Caco-2 (cell line): ENCODE measurements around the gene KIRREL2. TPM values are rescaled to one million over a fixed set of nuclear protein-coding genes. Genes with fewer than 3 reads are reported as not detected.
A peak's percentile ranks its signal among the peaks of the same experiment; 100 is the strongest.

Source experiments
- BruUV-seq: library from RNA; stranded (reverse); fragments of 400-500 nt; replicated peaks from 2 replicates; lab custom pipeline; 2021; lab: Mats Ljungman, UMichigan
- CTCF ChIA-PET: fragments of 300-600 bp; sonication (Branson Sonifier 250); formaldehyde crosslinking; loops from one replicate; lab custom pipeline; 2022; ENCODE audit warnings: antibody characterized with exemption; lab: Charles Lee
- POLR2A ChIA-PET: fragments of 300-600 bp; sonication (Branson Sonifier 250); formaldehyde crosslinking; loops from one replicate; lab custom pipeline; 2022; ENCODE audit warnings: antibody characterized with exemption; lab: Charles Lee
- DNase-seq, 2 experiments: peaks; one replicate each; pipeline versions ENCODE4 v3.0.0 to v3.0.0-alpha.2; 2020 to 2022
- H3K27me3 ChIP-seq: replicated peaks from 2 replicates; pipeline ENCODE4 v1.6.0; 2011; ENCODE audit warnings: low read length; ENCODE audit not compliant: control insufficient read depth, insufficient read depth
- H3K36me3 ChIP-seq: 2 replicates; pipeline ENCODE4 v1.5.1; 2011; ENCODE audit warnings: low read length; ENCODE audit not compliant: control insufficient read depth, insufficient read depth
- H3K4me1 ChIP-seq: fragments of 250-450 bp; sonication (Bioruptor Pico); 2 replicates; pipeline ENCODE4 v1.5.1; 2020; ENCODE audit warnings: mild to moderate bottlenecking
- H3K4me3 ChIP-seq: 2 replicates; pipeline ENCODE4 v1.5.1; 2011; ENCODE audit warnings: low read depth, mild to moderate bottlenecking, control low read depth, low read length
- H3K9me3 ChIP-seq: fragments of 250-450 bp; sonication (Bioruptor Pico); 2 replicates; pipeline ENCODE4 v1.5.1; 2020; ENCODE audit warnings: mild to moderate bottlenecking, moderate library complexity
- H3K27ac Mint-ChIP-seq: one replicate; pipeline ENCODE4 v1.8.0; 2022; ENCODE audit warnings: mixed read lengths; ENCODE audit not compliant: unreplicated experiment
- H3K27me3 Mint-ChIP-seq: one replicate; pipeline ENCODE4 v1.8.0; 2022; ENCODE audit warnings: mixed read lengths; ENCODE audit not compliant: insufficient read depth, unreplicated experiment
- H3K36me3 Mint-ChIP-seq: one replicate; pipeline ENCODE4 v1.8.0; 2022; ENCODE audit warnings: mild to moderate bottlenecking, mixed read lengths; ENCODE audit not compliant: insufficient read depth, unreplicated experiment
- H3K4me1 Mint-ChIP-seq: one replicate; pipeline ENCODE4 v1.8.0; 2022; ENCODE audit warnings: low read depth, mixed read lengths; ENCODE audit not compliant: unreplicated experiment
- H3K4me3 Mint-ChIP-seq: one replicate; pipeline ENCODE4 v1.8.0; 2022; ENCODE audit warnings: mild to moderate bottlenecking, moderate library complexity, mixed read lengths; ENCODE audit not compliant: unreplicated experiment
- H3K9me3 Mint-ChIP-seq: one replicate; pipeline ENCODE4 v1.8.0; 2022; ENCODE audit warnings: mixed read lengths; ENCODE audit not compliant: unreplicated experiment
- intact Hi-C: fragments of 100-400 bp; cut with micrococcal nuclease; formaldehyde crosslinking; loops from one replicate; pipeline ENCODE4 v1.10.0; 2022; ENCODE audit not compliant: unreplicated experiment
- total RNA-seq: library from RNA; stranded (reverse); gene quantifications from 2 replicates; pipeline ENCODE4 v1.2.3, GENCODE V29; 2022
- TF ChIP-seq, protein P1 (sequence below), 2 experiments: fragments of 200-600 bp in 1 of 2; IDR thresholded peaks; 1 replicate in 1 of 2; 2 replicates in 1 of 2; pipeline versions ENCODE4 v1.5.1 to v1.8.0; 2011 to 2022; ENCODE audit warnings: antibody characterized with exemption in 1 of 2, control low read depth in 1 of 2, inconsistent platforms in 1 of 2, low read depth in 1 of 2, low read length in 1 of 2, mild to moderate bottlenecking in 1 of 2, moderate library complexity in 1 of 2; ENCODE audit not compliant: insufficient read depth in 1 of 2, severe bottlenecking in 1 of 2, unreplicated experiment in 1 of 2

KIRREL2 gene
- total RNA-seq, 1 experiment from 2014 or later = 0.14 TPM

DNA sequence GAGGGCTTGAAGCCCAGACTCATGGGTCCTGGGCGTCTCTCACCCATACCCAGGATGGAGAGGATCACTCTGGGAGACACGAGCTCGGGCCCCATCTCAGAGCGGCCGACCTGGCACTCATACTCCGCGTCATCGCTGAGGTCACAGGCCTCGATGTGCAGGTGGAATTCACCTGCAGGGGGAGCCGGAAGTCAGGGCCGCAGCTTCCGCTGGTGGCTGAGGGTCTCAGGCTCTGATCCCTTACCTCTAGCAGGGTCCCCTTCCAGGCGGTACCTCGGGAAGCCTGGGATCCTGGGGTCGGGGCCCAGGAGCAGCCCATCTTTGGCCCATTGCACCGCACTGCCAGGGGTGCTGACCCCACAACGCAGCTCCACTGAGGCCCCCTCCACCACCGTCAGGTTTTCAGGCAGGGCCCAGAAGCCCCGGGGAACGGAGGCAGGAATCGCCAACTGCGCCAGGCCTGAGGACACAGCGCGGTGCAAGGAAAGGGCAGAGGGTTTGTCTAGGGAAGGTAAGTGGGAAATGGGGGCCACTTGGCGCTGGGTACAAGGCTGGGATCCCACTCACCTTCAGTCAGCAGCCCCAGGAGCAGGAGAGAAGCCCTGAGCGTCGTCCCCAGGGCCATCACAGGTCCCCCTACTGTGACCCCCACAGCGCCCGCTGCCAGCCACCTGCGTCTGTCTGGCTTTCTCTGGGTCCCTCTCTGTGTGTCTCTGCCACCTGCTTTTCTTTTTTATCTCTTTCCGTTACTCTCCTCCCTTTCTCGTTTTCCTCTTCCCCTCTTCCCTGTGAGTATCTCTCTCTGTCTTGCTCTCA, 5.3 kb upstream of the KIRREL2 start:
- TF ChIP-seq, protein P1, sequence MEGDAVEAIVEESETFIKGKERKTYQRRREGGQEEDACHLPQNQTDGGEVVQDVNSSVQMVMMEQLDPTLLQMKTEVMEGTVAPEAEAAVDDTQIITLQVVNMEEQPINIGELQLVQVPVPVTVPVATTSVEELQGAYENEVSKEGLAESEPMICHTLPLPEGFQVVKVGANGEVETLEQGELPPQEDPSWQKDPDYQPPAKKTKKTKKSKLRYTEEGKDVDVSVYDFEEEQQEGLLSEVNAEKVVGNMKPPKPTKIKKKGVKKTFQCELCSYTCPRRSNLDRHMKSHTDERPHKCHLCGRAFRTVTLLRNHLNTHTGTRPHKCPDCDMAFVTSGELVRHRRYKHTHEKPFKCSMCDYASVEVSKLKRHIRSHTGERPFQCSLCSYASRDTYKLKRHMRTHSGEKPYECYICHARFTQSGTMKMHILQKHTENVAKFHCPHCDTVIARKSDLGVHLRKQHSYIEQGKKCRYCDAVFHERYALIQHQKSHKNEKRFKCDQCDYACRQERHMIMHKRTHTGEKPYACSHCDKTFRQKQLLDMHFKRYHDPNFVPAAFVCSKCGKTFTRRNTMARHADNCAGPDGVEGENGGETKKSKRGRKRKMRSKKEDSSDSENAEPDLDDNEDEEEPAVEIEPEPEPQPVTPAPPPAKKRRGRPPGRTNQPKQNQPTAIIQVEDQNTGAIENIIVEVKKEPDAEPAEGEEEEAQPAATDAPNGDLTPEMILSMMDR (IDR thresholded peaks at IDR 0.05; ENCODE audit: insufficient read depth in 1 of 2, low read depth in 1 of 2, low read length in 1 of 2, severe bottlenecking in 1 of 2, unreplicated experiment in 1 of 2) = peak; percentile 53 to 67
- no TSS peak for BruUV-seq
- Mint-ChIP-seq H3K27me3 (peaks cover 23% of the 10 kb centered on the region), H3K4me1 (peaks cover 11% of the 10 kb centered on the region), H3K4me3 (no peak overlapping the region), H3K36me3 (peaks cover 4% of the 10 kb centered on the region), H3K9me3 (no peaks in the 10 kb centered on the region), H3K27ac (no peak overlapping the region)
- Histone ChIP-seq H3K27me3 (no peaks in the 10 kb centered on the region), H3K4me1 (peaks cover 10% of the 10 kb centered on the region), H3K36me3 (no peaks in the 10 kb centered on the region), H3K4me3 (no peak overlapping the region), H3K9me3 (no peaks in the 10 kb centered on the region)
- peak in 1 of 2 experiments; percentile 63 for DNase-seq
- intact Hi-C loops = no loop called here
- ChIA-PET CTCF (interaction anchor here (0.7 to 1.2 kb wide), 4 partner anchors 9 to 80 kb away, joined by 3 to 5 read pairs (median 3); no protein-coding TSS in a partner anchor), POLR2A (no interaction called here)

DNA sequence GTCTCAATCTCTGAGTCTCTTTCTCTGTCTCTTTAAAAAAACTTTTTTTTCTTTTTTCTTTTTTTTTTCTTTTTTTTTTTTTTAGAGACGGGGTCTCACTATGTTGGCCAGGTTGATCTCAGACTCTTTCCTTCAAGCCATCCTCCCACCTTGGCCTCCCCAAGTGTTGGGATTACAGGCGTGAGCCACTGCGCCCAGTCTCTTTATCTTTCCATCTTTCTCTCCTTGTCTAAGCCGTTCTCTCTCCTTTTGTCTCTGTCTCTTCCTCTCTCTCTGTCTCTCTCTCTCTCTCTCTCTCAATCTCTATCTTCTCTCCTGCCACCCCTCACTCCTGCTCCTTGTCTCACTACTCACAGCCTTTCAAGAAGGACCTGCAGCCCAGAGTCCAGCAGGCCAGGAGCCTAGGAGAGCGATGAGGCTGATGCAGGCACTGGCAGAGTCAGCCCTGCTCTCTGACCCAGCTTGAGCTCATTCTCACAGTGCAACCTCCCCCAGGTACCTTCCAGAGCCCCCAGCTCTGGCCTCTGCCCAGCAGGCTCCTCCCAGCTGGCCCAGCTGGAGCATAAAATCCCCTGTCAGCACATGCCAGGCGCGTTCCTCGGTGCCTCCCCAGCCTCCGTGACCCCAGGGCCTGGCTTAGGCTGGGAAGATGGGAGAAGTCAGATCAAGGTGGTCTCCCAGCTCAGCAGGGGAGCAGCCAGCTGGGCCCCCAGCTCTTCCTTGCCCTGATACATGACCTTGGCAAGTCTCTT, 4.5 kb upstream of the KIRREL2 start, which contains the start of gene NPHS1:
Gene NPHS1 (minus strand): TSS at position 476 of the 752 bp plus-strand sequence. CDS start 667 bp downstream, outside the sequence.
- Mint-ChIP-seq H3K4me1 (peaks cover 7% of the 10 kb centered on the region), H3K36me3 (peaks cover 4% of the 10 kb centered on the region), H3K27ac (no peak within 1 kb of the TSS), H3K9me3 (no peaks in the 10 kb centered on the region), H3K4me3 (no peak within 1 kb of the TSS), H3K27me3 (peaks cover 24% of the 10 kb centered on the region)
- Histone ChIP-seq H3K27me3 (no peaks in the 10 kb centered on the region; the same call in 1 of the 2 replicates), H3K4me3 (no peak within 1 kb of the TSS), H3K9me3 (no peaks in the 10 kb centered on the region), H3K36me3 (no peaks in the 10 kb centered on the region), H3K4me1 (0 out of 2 replicates have a peak, but pooled peaks cover 7% of the 10 kb centered on the region)
- CTCF ChIA-PET = interaction anchor here (1.1 kb wide), 1 partner anchor 9 kb away, joined by 3 read pairs; no protein-coding TSS in a partner anchor
- no peak for DNase-seq
- intact Hi-C loops = no loop called here
- POLR2A ChIA-PET = no interaction called here
- BruUV-seq = no TSS peak
- TF ChIP-seq, protein P1 (IDR thresholded peaks at IDR 0.05; ENCODE audit: insufficient read depth in 1 of 2, low read depth in 1 of 2, low read length in 1 of 2, severe bottlenecking in 1 of 2, unreplicated experiment in 1 of 2) = no peak
